CD4-positive, alpha-beta T cell treated with Interleukin-6 for 4 hours (primary cell): ENCODE measurements around the gene SH3RF1.

Experiments
- DNase-seq: peaks from one replicate; pipeline ENCODE4 v3.0.0-alpha.2; 2020; ENCODE audit warnings: mixed read lengths

The SH3RF1 gene

DNA sequence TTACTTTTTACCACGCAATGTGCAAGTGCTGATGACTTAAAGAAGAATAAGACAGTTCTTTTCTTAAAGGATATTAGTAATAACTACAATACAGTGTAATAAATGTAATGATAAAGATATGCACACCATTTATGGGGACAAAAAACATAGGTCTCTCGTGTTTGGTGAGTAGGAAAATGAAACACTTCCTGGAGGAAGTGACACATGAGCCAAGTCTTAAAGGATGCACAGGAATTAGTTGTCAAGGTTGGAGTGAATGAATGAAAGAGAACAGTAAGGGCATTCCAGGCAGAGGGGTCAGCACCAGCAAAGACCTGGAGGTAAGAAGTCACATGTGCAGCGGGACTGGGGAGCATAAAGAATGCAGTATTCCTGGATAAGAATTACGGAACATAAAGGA lies 112.7 kb downstream of the SH3RF1 start:
- DNase-seq: no peak

DNA sequence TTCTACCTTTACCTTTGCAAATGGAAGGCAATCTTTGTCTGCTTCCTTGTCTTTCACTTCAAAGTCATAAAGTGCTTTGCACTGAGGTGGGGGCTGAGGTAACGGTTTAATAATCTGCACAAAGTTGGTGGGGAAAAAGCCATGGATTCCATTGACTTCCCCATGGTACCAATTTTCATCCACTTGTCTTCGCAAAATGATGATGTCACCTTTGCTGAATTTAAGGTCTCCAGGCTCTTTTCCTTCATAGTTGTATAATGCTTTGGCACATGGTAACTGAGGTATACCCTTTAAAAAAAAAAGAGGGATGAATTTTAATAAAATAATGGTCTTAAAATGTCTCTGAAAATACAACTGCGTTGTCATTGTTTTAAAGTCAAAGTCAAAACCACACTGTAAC lies 114.4 kb downstream of the SH3RF1 start:
- no peak for DNase-seq

GRCh38 chr4:169154121-169154520 lies 116.6 kb downstream of the SH3RF1 start:
- no peak for DNase-seq

DNA sequence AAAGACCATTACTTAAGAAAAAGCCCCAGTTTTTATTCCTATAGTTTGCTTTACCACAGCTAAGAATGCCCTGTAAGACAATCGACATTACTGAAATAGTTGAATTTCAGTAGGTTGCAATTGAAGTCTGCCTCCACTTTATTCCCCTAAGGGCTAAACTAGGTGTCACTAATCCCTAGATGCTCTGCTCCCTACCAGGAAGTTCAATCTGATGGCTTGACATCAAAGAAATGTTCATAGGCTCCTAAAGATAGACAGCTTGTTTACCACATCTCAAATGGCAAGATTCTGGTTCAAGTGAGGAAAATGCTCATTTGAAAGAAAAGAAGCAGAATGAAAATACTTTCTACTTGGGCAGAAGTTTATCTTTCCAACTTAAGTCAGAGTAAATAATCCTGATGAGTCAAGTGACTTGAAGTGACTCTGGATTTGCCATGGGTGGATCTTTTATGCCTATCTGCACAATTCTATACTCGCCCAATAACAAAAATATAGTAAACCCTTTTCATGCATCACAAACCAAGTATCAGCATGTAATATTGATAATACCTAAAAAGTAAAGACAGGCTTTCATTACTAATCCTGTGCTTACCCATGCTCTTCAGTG lies 117.2 kb downstream of the SH3RF1 start:
- no peak for DNase-seq

DNA sequence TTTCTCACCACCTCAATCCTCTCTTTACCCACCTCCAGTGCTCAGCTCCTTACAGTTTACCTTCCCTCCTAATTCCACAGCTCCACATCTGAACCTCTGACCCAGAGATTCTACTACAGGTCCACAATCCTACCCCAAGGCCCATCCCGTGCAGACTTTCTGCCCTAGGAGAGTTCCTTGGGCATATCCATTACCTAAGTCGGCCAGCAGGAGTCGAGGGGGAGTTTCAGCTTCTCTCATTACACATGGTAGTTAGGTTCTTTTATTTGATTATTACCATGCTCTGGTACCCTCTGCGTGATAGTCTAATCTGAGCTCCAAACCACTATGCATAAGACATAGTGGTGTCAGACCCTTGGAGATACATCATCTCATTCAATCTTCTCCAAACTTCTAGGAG lies 117.9 kb downstream of the SH3RF1 start:
- DNase-seq: no peak

DNA sequence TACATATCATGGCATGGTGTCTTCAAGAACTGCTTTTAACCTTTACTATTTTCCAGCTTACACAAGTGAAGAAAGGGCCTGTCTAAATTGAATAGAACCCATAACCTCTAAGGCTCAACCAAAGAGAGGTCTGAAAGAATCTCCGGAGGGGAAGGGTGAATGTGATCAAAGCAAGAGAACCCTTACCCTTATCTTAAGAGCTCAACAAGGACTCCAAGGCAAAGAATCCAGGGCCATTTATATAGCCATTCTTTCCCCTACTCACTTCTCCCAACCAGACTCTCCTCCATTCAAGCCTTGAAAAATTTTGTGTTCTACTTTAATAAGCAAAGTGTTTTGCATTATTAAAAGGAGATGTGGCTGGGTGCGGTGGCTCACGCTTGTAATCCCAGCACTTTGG lies 118.7 kb downstream of the SH3RF1 start:
- no peak for DNase-seq

DNA sequence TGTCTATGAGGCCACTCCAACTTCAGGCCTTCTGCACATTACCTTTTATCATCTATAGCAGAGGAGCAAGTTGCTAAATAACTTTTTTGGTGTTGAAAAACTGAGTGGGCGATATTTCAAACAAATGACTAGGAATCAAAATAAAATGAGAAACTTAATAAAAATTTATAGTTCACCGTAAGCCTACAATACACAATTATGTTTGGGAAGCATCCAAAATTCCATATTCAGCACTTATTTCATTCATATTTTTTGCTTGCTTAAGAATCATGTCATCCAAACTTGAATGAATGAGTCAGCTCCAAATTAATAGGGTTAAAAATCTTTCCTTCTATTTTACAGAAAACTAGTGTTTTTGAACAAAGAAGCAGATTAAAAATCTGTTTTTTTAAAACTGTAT lies 119.1 kb downstream of the SH3RF1 start:
- DNase-seq: no peak

DNA sequence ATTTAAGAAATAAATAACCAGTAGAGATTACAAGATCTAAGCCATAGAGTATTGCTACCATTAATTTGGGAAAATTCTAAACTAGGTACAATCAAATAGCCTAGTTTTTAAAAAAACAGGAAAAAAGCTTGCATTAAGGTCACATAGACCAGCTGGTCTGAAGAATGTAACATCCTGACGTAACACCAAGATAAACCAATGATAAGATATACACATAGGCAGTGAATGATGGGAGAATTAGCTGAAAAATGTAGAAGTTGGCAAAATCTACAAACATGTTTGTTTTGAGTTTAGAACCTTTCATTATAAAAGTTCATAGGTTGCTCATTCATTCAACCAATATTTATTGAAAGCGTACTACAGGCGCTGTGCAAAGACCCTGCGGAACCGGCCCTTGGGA lies 120.0 kb downstream of the SH3RF1 start:
- no peak for DNase-seq

DNA sequence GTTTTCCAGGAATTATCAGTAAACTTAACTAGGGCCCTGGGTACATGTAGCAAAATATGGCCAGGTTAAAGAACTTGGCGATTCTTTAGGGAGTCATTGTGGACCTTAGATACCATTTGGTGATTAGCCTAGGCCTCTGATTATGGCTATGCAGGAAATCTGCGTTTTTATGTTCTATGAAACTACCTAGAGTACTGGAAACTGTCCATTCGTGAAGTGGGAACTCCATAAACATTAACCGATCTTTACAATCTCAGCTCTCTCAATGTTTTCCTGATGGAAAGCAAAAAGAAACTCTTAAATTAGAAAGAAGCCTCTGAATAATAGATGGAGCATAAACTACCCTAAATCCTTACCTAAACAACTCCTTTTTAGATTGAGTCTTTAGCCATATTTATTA lies 121.9 kb downstream of the SH3RF1 start:
- no peak for DNase-seq

DNA sequence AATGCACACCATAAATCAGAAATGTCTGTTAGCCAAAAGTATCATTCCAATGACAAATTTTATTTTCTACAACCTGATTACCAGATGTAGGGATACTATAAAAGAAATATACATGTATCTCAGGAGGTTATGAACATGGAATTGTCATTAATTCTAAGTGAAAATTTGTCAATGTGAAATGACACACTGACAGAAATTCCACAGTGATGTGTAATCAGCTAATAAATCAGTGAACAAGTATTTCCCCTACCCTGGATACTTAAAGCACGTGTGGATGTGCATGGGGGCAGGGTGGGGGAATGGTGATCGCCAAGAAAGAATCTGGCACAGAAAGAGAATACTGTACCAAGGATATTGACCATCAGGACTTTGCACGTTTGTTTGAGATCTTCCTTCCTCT lies 123.6 kb downstream of the SH3RF1 start:
- DNase-seq: no peak

DNA sequence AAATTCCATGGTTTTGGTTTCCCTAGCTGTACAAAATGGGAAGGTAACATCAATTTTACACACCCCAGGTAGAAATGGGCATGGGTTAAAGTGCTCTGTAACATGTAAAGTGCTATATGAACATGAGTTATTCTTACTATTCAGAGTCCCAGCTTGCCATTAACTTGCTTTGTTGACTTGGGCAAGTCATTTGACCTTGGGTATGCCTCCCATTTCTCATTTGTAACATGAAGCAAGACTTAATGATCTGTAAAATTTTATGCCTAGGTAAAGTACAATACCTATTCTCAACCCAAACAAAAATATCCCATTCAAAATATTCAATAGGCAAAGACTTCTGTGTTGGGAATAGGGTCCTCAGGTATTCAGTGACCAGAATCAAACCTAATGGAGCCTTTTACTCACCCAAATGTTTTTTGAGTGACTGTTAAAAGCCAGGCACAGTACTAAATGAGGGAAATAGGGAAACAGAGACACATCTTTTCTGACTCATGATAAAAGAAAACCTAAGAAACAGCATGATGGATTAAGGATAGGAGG lies 126.6 kb downstream of the SH3RF1 start:
- no peak for DNase-seq

GRCh38 chr4:169143335-169143734 lies 127.4 kb downstream of the SH3RF1 start:
- DNase-seq: no peak

DNA sequence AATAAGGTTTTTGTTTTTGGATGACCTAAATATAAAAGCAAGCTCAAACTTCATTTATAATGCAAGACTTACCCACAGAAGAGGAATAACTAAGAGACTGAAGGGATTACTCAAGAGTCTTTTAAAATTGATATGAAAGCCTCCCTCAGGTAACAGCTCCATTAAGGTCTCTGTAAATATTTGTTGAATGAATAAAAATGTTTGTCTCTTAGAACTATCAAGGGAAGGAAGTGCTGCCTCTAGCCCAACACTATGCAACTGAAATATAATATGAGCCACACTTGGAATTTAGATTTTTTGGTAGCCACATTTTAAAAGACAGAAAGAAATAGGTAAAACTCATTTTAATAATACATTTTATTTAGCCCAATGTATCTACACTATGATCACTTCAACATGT lies 127.8 kb downstream of the SH3RF1 start:
- no peak for DNase-seq

DNA sequence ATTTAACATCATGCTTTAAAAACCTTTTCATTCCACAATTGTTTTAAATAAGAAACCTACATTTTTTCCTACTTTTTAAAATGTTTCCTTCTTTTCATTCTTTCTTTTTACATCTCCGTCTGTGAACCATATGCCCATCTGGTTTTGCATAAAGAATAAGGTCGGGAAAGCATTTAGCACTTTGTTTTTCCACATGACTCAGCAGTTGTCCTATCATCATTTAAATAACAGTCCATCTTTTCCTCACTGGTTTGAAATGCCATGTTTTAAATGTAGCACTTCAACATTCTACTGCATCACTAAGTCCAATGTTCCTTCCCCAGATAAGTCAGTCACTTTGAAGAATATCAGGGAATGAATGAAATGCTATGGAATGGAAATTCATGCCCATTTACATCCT lies 128.4 kb downstream of the SH3RF1 start:
- DNase-seq: no peak

DNA sequence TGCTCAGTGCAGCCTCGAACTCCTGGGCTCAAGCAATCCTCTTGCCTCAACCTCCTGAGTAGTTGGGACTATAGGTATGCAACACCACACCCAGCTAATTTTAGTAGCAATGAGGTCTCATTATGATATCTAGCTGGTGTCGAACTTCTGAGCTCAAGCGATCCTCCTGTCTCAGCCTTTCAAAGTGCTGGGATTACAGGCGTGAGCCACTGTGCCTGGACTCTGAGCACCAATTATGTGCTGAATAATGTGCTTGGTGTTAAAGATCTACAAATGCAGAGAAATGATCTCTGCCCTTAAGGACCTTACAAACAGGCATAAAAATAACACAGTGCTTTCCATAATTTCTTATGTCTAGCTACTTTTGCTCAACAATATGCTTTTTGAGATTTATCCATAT lies 131.7 kb downstream of the SH3RF1 start:
- DNase-seq: no peak

DNA sequence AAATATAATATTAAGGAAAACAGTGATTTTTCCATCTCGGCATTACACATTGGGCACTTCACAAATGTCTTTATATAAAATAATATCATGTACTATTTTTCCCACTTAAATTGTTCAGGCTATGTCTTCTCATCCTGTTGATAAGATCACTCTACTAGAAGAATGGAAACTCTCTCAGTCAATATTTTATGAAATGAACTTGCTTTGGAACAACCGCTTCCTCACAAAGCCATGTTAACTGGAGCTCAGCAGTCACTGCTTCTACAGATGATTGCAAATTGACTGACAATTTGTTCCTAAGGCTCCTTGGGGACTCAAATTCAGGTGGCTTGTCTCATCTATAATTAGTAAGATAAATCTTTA lies 133.2 kb downstream of the SH3RF1 start:
- DNase-seq: no peak

DNA sequence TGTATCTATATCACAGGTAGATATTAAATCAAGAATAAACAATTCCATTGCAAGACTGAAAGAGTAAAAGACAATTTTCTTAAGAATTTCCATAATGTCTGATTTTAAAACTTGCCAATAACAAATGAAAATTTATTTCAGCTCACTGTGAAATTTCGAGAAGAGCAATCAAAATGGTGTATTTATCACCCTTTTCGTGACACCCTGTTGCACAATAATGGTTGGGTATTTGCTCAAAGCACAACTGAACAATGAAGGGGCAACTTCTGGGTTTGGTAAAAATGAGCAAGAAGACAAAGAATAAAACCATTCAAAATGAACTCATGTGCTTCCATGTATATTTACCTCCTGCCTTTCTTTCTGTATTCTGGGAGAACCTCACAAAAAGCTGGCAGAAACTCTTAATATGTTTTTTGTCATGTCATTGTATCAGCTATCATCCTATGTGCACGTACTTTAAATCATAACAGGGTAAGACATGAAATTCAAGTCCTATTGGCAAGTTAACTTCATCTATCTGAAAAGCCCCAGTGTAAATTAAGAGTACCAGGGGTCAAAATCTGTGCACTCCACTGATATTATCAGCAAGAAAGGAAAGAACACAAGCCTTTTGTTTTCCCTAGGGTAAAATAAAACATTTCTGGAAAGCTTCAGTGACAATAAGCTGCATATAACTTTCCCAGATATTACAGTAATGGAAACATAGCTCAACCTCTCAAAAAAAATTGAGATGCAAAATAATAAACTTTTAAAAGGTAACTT lies 133.8 kb downstream of the SH3RF1 start:
- no peak for DNase-seq

DNA sequence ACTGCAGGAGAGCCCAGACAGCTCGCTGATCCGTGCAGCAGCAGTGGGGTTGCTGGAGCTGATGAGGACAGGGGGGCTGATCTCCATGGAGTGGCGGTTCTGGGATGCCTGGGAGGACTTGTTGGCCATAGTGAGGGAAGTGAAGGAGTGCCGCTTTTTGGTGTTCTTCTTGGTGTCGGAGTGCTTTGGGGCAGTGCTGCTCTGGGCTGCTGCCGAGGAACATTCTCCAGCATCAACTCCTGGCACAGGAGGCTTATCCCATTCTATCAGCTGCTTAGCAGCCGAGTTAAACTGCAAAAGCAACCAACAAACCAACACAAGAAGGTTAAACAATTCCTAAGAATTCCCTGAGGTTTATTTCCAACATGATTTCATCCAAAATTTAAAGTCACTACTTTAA lies 134.4 kb downstream of the SH3RF1 start:
- no peak for DNase-seq

- DNase-seq: no peak
Measured at GRCh38 chr4:169135776-169136175, 135.0 kb downstream of the SH3RF1 start.

GRCh38 chr4:169133932-169134331 lies 136.8 kb downstream of the SH3RF1 start:
- no peak for DNase-seq

DNA sequence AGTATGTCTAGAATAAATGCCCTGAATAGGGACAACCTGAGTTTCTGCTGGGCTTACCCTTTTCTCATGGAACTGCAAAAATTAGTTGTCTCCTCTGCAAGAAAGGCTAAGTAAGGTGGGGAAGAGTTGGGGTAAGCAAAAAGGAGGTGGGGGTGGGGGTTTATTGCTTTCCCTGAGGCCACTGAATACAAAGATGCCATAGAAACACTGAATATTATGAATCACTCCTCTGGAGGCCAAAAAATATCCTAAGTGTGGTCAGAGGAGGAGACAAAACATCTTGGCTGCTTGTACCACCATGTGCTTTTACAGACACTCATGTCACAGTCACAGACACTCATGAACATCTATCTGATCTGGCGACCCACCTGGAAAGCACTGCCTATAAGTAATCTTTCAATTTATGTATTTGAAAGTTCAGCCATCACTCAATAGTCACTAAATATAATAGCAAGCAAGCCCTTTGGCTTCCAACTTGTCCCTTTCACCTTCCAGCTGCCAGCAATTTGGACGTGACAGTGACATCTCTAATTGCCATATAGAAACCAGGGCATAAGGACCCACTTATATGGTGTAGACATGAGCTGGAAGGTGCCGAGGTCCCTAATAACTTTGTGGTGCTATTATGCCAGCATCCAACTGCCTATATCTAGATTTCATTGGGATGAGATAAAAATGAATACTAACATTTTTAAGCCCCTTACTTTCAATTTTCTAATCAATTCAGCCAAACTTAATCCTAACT lies 138.0 kb downstream of the SH3RF1 start:
- no peak for DNase-seq

- no peak for DNase-seq
Measured at GRCh38 chr4:169131556-169132208, 139.1 kb downstream of the SH3RF1 start.

GRCh38 chr4:169128902-169129301 lies 141.9 kb downstream of the SH3RF1 start:
- no peak for DNase-seq
